ENCODE measurements around the gene GRB7. TPM values are rescaled to one million over a fixed set of nuclear protein-coding genes. Genes with fewer than 3 reads are reported as not detected.

The GRB7 gene
- total and polyA plus RNA-seq, 9 of the 15 experiments (the other 6 are each of a cell fraction or from before 2014, with no cell fraction given): 0.04 to 6.2 (median 2.2) TPM

DNA sequence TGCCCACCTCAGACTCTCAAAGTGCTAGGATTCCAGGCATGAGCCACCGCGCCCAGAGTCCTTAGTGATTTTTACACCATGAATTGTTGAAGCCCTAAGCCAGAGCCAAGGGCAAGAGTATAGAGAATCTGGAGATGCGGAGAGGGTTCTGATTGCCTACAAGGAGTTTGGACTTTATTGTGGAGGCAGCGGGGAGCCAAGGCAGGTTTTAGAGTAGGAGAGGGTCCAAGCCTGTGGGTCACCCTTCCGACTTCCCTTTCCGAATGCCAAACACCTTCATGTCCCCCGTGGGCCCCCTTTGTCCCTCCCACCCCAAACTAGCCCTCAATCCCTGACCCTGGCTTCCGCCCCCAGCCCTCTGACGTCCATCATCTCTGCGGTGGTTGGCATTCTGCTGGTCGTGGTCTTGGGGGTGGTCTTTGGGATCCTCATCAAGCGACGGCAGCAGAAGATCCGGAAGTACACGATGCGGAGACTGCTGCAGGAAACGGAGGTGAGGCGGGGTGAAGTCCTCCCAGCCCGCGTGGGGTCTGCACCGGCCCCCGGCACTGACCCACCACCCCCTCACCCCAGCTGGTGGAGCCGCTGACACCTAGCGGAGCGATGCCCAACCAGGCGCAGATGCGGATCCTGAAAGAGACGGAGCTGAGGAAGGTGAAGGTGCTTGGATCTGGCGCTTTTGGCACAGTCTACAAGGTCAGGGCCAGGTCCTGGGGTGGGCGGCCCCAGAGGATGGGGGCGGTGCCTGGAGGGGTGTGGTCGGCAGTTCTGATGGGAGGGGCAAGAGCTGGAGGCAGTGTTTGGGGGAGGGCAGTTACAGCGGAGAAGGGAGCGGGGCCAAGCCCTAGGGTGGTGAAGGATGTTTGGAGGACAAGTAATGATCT is 14.5 kb upstream of the GRB7 start (continued):
- no peak for TF ChIP-seq FOXJ2 (tag; IDR thresholded peaks at IDR 0.05)
- TF ChIP-seq NCOR1 (IDR thresholded peaks at IDR 0.05): no peak; the same call in 1 of the 2 replicates
- no peak for TF ChIP-seq ZNF24 (IDR thresholded peaks at IDR 0.05)
- TF ChIP-seq CBX5 (IDR thresholded peaks at IDR 0.05; ENCODE audit: borderline replicate concordance, low read depth): no peak
- TF ChIP-seq XRCC4 (IDR thresholded peaks at IDR 0.05; ENCODE audit: extremely low read depth, insufficient read depth, insufficient read length): no peak
- no peak for TF ChIP-seq E2F3 (CRISPR knock-in tag; IDR thresholded peaks at IDR 0.05)
- TF ChIP-seq POLR2B (IDR thresholded peaks at IDR 0.05; ENCODE audit: low read depth, partially characterized antibody): peak; percentile 87
- no peak for TF ChIP-seq KDM1A (IDR thresholded peaks at IDR 0.05)
- TF ChIP-seq, protein P1, sequence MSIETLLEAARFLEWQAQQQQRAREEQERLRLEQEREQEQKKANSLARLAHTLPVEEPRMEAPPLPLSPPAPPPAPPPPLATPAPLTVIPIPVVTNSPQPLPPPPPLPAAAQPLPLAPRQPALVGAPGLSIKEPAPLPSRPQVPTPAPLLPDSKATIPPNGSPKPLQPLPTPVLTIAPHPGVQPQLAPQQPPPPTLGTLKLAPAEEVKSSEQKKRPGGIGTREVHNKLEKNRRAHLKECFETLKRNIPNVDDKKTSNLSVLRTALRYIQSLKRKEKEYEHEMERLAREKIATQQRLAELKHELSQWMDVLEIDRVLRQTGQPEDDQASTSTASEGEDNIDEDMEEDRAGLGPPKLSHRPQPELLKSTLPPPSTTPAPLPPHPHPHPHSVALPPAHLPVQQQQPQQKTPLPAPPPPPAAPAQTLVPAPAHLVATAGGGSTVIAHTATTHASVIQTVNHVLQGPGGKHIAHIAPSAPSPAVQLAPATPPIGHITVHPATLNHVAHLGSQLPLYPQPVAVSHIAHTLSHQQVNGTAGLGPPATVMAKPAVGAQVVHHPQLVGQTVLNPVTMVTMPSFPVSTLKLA (conservative IDR thresholded peaks at IDR 0.05): peak in 1 of 2 experiments; percentile 55; a peak in 1 of 4 replicates
- 0 out of 4 replicates have a peak, but pooled peaks of 1 of the 2 experiments have one; percentile 4 for TF ChIP-seq NRF1 (conservative IDR thresholded peaks at IDR 0.05 in 1 of 2, IDR thresholded peaks at IDR 0.05 in 1 of 2)
- no peak for TF ChIP-seq ARID2 (IDR thresholded peaks at IDR 0.05)
- no peak for TF ChIP-seq ZNF77 (CRISPR knock-in tag; IDR thresholded peaks at IDR 0.05)
- no peak for TF ChIP-seq ZC3H4 (CRISPR knock-in tag; IDR thresholded peaks at IDR 0.05; ENCODE audit: borderline replicate concordance)
- peak; percentile 46 for TF ChIP-seq MEIS2 (IDR thresholded peaks at IDR 0.05; ENCODE audit: partially characterized antibody)
- TF ChIP-seq, protein P2, sequence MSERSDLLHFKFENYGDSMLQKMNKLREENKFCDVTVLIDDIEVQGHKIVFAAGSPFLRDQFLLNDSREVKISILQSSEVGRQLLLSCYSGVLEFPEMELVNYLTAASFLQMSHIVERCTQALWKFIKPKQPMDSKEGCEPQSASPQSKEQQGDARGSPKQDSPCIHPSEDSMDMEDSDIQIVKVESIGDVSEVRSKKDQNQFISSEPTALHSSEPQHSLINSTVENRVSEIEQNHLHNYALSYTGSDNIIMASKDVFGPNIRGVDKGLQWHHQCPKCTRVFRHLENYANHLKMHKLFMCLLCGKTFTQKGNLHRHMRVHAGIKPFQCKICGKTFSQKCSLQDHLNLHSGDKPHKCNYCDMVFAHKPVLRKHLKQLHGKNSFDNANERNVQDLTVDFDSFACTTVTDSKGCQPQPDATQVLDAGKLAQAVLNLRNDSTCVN (CRISPR knock-in tag; IDR thresholded peaks at IDR 0.05): peak; percentile 27; the same call in 1 of the 2 replicates
- no peak for TF ChIP-seq NFXL1 (CRISPR knock-in tag; IDR thresholded peaks at IDR 0.05)
- no peak for TF ChIP-seq ZNF764 (CRISPR knock-in tag; IDR thresholded peaks at IDR 0.05; ENCODE audit: low read depth)
- TF ChIP-seq BACH1 (tag; IDR thresholded peaks at IDR 0.05): no peak
- TF ChIP-seq NR3C1 (CRISPR knock-in tag; IDR thresholded peaks at IDR 0.05): no peak
- TF ChIP-seq, protein P3, sequence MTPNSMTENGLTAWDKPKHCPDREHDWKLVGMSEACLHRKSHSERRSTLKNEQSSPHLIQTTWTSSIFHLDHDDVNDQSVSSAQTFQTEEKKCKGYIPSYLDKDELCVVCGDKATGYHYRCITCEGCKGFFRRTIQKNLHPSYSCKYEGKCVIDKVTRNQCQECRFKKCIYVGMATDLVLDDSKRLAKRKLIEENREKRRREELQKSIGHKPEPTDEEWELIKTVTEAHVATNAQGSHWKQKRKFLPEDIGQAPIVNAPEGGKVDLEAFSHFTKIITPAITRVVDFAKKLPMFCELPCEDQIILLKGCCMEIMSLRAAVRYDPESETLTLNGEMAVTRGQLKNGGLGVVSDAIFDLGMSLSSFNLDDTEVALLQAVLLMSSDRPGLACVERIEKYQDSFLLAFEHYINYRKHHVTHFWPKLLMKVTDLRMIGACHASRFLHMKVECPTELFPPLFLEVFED (CRISPR knock-in tag; conservative IDR thresholded peaks at IDR 0.05): peak; percentile 69; the same call in 1 of the 2 replicates
- TF ChIP-seq RBM34 (IDR thresholded peaks at IDR 0.05; ENCODE audit: borderline replicate concordance, insufficient read depth, low read length): no peak
- TF ChIP-seq, protein P4, sequence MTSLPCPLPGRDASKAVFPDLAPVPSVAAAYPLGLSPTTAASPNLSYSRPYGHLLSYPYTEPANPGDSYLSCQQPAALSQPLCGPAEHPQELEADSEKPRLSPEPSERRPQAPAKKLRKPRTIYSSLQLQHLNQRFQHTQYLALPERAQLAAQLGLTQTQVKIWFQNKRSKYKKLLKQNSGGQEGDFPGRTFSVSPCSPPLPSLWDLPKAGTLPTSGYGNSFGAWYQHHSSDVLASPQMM (CRISPR knock-in tag; IDR thresholded peaks at IDR 0.05): no peak
- peak; percentile 85 for TF ChIP-seq POLR2G (IDR thresholded peaks at IDR 0.05; ENCODE audit: low read depth, low read length)
- TF ChIP-seq, protein P5, sequence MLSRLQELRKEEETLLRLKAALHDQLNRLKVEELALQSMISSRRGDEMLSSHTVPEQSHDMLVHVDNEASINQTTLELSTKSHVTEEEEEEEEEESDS (CRISPR knock-in tag; IDR thresholded peaks at IDR 0.05): no peak
- TF ChIP-seq PHF20 (IDR thresholded peaks at IDR 0.05; ENCODE audit: partially characterized antibody): peak; percentile 66

Measured in K562 (cell line).